H1 (cell line): Measurements from ENCODE around the gene TGM3. TPM values are rescaled to one million over a fixed set of nuclear protein-coding genes. Genes with fewer than 3 reads are reported as not detected.

Experiments
- CTCF ChIA-PET: fragments of 300-600 bp; sonication (Branson Sonifier 250); formaldehyde crosslinking; loops from one replicate; lab custom pipeline; 2021; ENCODE audit not compliant: partially characterized antibody; lab: Charles Lee
- POLR2A ChIA-PET: fragments of 300-600 bp; sonication (Branson Sonifier 250); formaldehyde crosslinking; loops from one replicate; lab custom pipeline; 2021; ENCODE audit warnings: inconsistent platforms; ENCODE audit not compliant: partially characterized antibody; lab: Charles Lee
- DNase-seq, 2 experiments: peaks; one replicate each; pipeline versions ENCODE4 v3.0.0 to v3.0.0-alpha.2; 2010 to 2022; ENCODE audit warnings: low spot score in 2 of 2, low read depth in 1 of 2, mixed read lengths in 1 of 2
- FAIRE-seq: peaks from 2 replicates; lab custom pipeline; 2011; peaks lifted over from hg19 to GRCh38; lab: Jason Lieb, UNC
- H2AFZ ChIP-seq: 2 replicates; pipeline ENCODE4 v1.8.1; 2012; ENCODE audit warnings: low read length, inconsistent platforms
- H2AK5ac ChIP-seq: 2 replicates; pipeline ENCODE4 v1.6.1; 2013; ENCODE audit warnings: low read depth, low read length
- H2BK120ac ChIP-seq: replicated peaks from 2 replicates; pipeline ENCODE3; 2013; ENCODE audit warnings: low read depth, low read length, inconsistent platforms
- H2BK12ac ChIP-seq: 2 replicates; pipeline ENCODE4 v1.6.1; 2013; ENCODE audit warnings: low read depth, low read length
- H2BK15ac ChIP-seq: 2 replicates; pipeline ENCODE4 v1.6.1; 2013; ENCODE audit warnings: low read length
- H2BK20ac ChIP-seq: 2 replicates; pipeline ENCODE4 v1.6.1; 2013; ENCODE audit warnings: low read length
- H2BK5ac ChIP-seq: 2 replicates; pipeline ENCODE4 v1.6.1; 2013; ENCODE audit warnings: low read depth, low read length
- H3K14ac ChIP-seq: 2 replicates; pipeline ENCODE4 v1.6.1; 2013; ENCODE audit warnings: inconsistent platforms; ENCODE audit not compliant: insufficient read length
- H3K18ac ChIP-seq: 2 replicates; pipeline ENCODE4 v1.6.1; 2013; ENCODE audit warnings: low read length; ENCODE audit errors: extremely low read depth
- H3K23ac ChIP-seq: 2 replicates; pipeline ENCODE4 v1.6.1; 2013; ENCODE audit warnings: inconsistent platforms; ENCODE audit not compliant: insufficient read length
- H3K23me2 ChIP-seq: 2 replicates; pipeline ENCODE4 v1.6.1; 2013; ENCODE audit warnings: low read depth, low read length
- H3K27ac ChIP-seq: 2 replicates; pipeline ENCODE4 v1.6.1; 2011; ENCODE audit warnings: low read depth, low read length, inconsistent platforms
- H3K27me3 ChIP-seq, 4 experiments: replicated peaks in 1 of 4; 1 replicate in 1 of 4; 2 replicates in 3 of 4; pipeline versions ENCODE4 v1.6.1 to v1.8.1; 2011 to 2013; ENCODE audit warnings: low read length in 3 of 4, mild to moderate bottlenecking in 3 of 4, inconsistent platforms in 2 of 4, mixed read lengths in 2 of 4, moderate library complexity in 1 of 4; ENCODE audit not compliant: control insufficient read depth in 3 of 4, insufficient read depth in 3 of 4; ENCODE audit errors: extremely low read depth in 1 of 4
- H3K36me3 ChIP-seq, 4 experiments: 2 replicates each; pipeline versions ENCODE4 v1.6.1 to v1.8.1; 2011 to 2013; ENCODE audit warnings: mild to moderate bottlenecking in 4 of 4, low read length in 3 of 4, moderate library complexity in 2 of 4, control low read depth in 1 of 4, inconsistent platforms in 1 of 4; ENCODE audit not compliant: insufficient read depth in 4 of 4, control insufficient read depth in 2 of 4
- H3K4ac ChIP-seq: replicated peaks from 2 replicates; pipeline ENCODE3; 2013; ENCODE audit warnings: low read length, low read depth, mixed read lengths, inconsistent platforms; ENCODE audit not compliant: insufficient read length
- H3K4me1 ChIP-seq, 4 experiments: replicated peaks in 1 of 4; 1 replicate in 1 of 4; 2 replicates in 3 of 4; pipeline versions ENCODE4 v1.6.1 to v1.8.1; 2011 to 2013; ENCODE audit warnings: low read length in 3 of 4, inconsistent platforms in 2 of 4, mixed read lengths in 1 of 4; ENCODE audit not compliant: insufficient read depth in 4 of 4, control insufficient read depth in 3 of 4
- H3K4me2 ChIP-seq, 2 experiments: 2 replicates each; pipeline versions ENCODE4 v1.6.1 to v1.8.1; 2011 to 2013; ENCODE audit warnings: low read depth in 2 of 2, low read length in 2 of 2, control low read depth in 1 of 2, inconsistent platforms in 1 of 2, mild to moderate bottlenecking in 1 of 2; ENCODE audit not compliant: insufficient read depth in 1 of 2
- H3K4me3 ChIP-seq, 4 experiments: fragments of 200-600, 300-600 bp in 1 of 4; sonication (generic), shearing (Covaris generic), sonication (Bioruptor Twin) in 1 of 4; 2 replicates each; pipeline versions ENCODE4 v1.5.1 to v1.8.1; 2011 to 2016; ENCODE audit warnings: low read length in 4 of 4, low read depth in 3 of 4, control low read depth in 2 of 4, inconsistent platforms in 2 of 4, mild to moderate bottlenecking in 2 of 4, mixed read lengths in 1 of 4, moderate library complexity in 1 of 4; ENCODE audit not compliant: insufficient read depth in 2 of 4; ENCODE audit errors: extremely low read depth in 1 of 4
- H3K56ac ChIP-seq: replicated peaks from 2 replicates; pipeline ENCODE3; 2013; ENCODE audit warnings: low read depth, mild to moderate bottlenecking, mixed read lengths, low read length, inconsistent platforms; ENCODE audit not compliant: insufficient read length
- H3K79me1 ChIP-seq: 2 replicates; pipeline ENCODE4 v1.6.1; 2013; ENCODE audit warnings: low read depth, low read length, control low read depth
- H3K79me2 ChIP-seq, 2 experiments: 2 replicates each; pipeline versions ENCODE4 v1.6.1 to v1.8.1; 2012 to 2013; ENCODE audit warnings: low read length in 2 of 2, mild to moderate bottlenecking in 2 of 2, inconsistent platforms in 1 of 2; ENCODE audit not compliant: insufficient read depth in 2 of 2, control insufficient read depth in 1 of 2
- H3K9ac ChIP-seq, 4 experiments: replicated peaks in 1 of 4; 1 replicate in 1 of 4; 2 replicates in 3 of 4; pipeline versions ENCODE4 v1.6.1 to v1.8.1; 2011 to 2013; ENCODE audit warnings: low read depth in 3 of 4, low read length in 3 of 4, control low read depth in 2 of 4, mild to moderate bottlenecking in 2 of 4, moderate library complexity in 2 of 4, inconsistent platforms in 1 of 4; ENCODE audit errors: extremely low read depth in 1 of 4
- H3K9me3 ChIP-seq, 2 experiments: 2 replicates each; pipeline versions ENCODE4 v1.6.1 to v1.8.1; 2012 to 2013; ENCODE audit warnings: mild to moderate bottlenecking in 2 of 2, moderate library complexity in 2 of 2, control low read depth in 1 of 2, inconsistent platforms in 1 of 2, low read depth in 1 of 2, low read length in 1 of 2, mixed read lengths in 1 of 2; ENCODE audit not compliant: insufficient read depth in 2 of 2
- H4K20me1 ChIP-seq, 2 experiments: replicated peaks in 1 of 2; 2 replicates each; pipeline versions ENCODE3 to v1.8.1; 2011 to 2013; ENCODE audit warnings: inconsistent platforms in 2 of 2, low read length in 2 of 2, mild to moderate bottlenecking in 1 of 2; ENCODE audit not compliant: insufficient read depth in 2 of 2, control insufficient read depth in 1 of 2
- H4K5ac ChIP-seq: 2 replicates; pipeline ENCODE4 v1.6.1; 2013; ENCODE audit warnings: low read length, low read depth, mixed read lengths, inconsistent platforms; ENCODE audit not compliant: insufficient read length
- H4K8ac ChIP-seq: 2 replicates; pipeline ENCODE4 v1.8.0; 2013; ENCODE audit warnings: mild to moderate bottlenecking, moderate library complexity, low read length, inconsistent platforms; ENCODE audit not compliant: insufficient read depth; ENCODE audit errors: extremely low read depth
- H4K91ac ChIP-seq: replicated peaks from 2 replicates; pipeline ENCODE3; 2013; ENCODE audit warnings: low read length, mixed read lengths, inconsistent platforms; ENCODE audit not compliant: insufficient read length
- BACH1 ChIP-seq: IDR thresholded peaks from 2 replicates; pipeline ENCODE4 v1.6.1; 2012; ENCODE audit warnings: low read length, improper control_type of control experiment
- BCL11A ChIP-seq, 2 experiments: IDR thresholded peaks; one replicate each; pipeline ENCODE4 v1.6.1; 2011; ENCODE audit warnings: low read depth in 2 of 2, low read length in 2 of 2, mild to moderate bottlenecking in 2 of 2
- CEBPB ChIP-seq: IDR thresholded peaks from 2 replicates; pipeline ENCODE4 v1.6.1; 2012; ENCODE audit warnings: low read depth, low read length
- CTBP2 ChIP-seq: IDR thresholded peaks from 2 replicates; pipeline ENCODE4 v1.7.0; 2011; ENCODE audit warnings: borderline replicate concordance, mild to moderate bottlenecking, moderate library complexity, mixed read lengths, low read length; ENCODE audit not compliant: insufficient read depth, insufficient read length
- EGR1 ChIP-seq: IDR thresholded peaks from 2 replicates; pipeline ENCODE4 v1.6.1; 2011; ENCODE audit warnings: low read depth, low read length, borderline replicate concordance
- EZH2 ChIP-seq: fragments of 200-600 bp; sonication (generic); IDR thresholded peaks from 2 replicates; pipeline ENCODE4 v1.7.1; 2012; ENCODE audit warnings: low read depth, mild to moderate bottlenecking, moderate library complexity, low read length, inconsistent platforms; ENCODE audit not compliant: severe bottlenecking
- KDM5A ChIP-seq: fragments of 200-600 bp; IDR thresholded peaks from 2 replicates; pipeline ENCODE4 v1.7.1; 2012; ENCODE audit warnings: mild to moderate bottlenecking, low read length, inconsistent platforms, mixed read lengths
- RAD21 ChIP-seq, 2 experiments: IDR thresholded peaks in 1 of 2; conservative IDR thresholded peaks in 1 of 2; 2 replicates each; pipeline ENCODE4 v1.6.1; 2011; ENCODE audit warnings: low read depth in 2 of 2, low read length in 2 of 2, improper control_type of control experiment in 1 of 2, inconsistent platforms in 1 of 2, mild to moderate bottlenecking in 1 of 2, moderate library complexity in 1 of 2
- SIX5 ChIP-seq: IDR thresholded peaks from 2 replicates; pipeline ENCODE4 v1.6.1; 2011; ENCODE audit warnings: mild to moderate bottlenecking, low read depth, low read length
- SP2 ChIP-seq: IDR thresholded peaks from 2 replicates; pipeline ENCODE4 v1.6.1; 2012; ENCODE audit warnings: mild to moderate bottlenecking, low read length, inconsistent platforms
- WGBS, 2 experiments: shearing (Covaris generic) in 1 of 2; methylation state at CpG; one replicate each; pipeline versions ENCODE4 v1.1.6 to v1.1.7; 2013 to 2015; ENCODE audit warnings: low lambda C conversion rate in 2 of 2, mixed read lengths in 2 of 2, inconsistent platforms in 1 of 2, low coverage in 1 of 2, missing lambda C conversion rate in 1 of 2; ENCODE audit not compliant: insufficient replicate concordance in 2 of 2, insufficient coverage in 1 of 2, insufficient read length in 1 of 2; ENCODE audit errors: extremely low coverage in 1 of 2, missing lambda C conversion rate in 1 of 2; 5-methylcytosine and 5-hydroxymethylcytosine counted together
- polyA plus RNA-seq, 7 experiments: library from polyadenylated mRNA; depleted of rRNA in 3 of 7; stranded (reverse) in 5 of 7; unstranded in 2 of 7; fragments of >200 nt in 5 of 7; fragments of 200-250 nt in 2 of 7; gene quantifications; 1 replicate in 5 of 7; 2 replicates in 1 of 7; 4 replicates in 1 of 7; pipeline versions ENCODE4 v1.2.1 to v1.2.3, GENCODE V29; 2011 to 2013; ENCODE audit warnings: missing spikeins in 2 of 7, mixed read lengths in 2 of 7
- total RNA-seq: library from RNA; stranded (reverse); fragmentation: NEBNext Ultra II Directional; extraction: Animal tissue kit (Norgen Biotek cat#: 25700); gene quantifications from 2 replicates; pipeline ENCODE4 v1.2.1, GENCODE V29; 2021

The TGM3 gene
- total and polyA plus RNA-seq, 2 of the 8 experiments (the other 6 are each of a cell fraction or from before 2014, with no cell fraction given), result 0.12 TPM; not detected in 1

- Histone ChIP-seq H3K4me3 (no peak overlapping the region), H2BK20ac (no peak overlapping the region), H3K14ac (no peak overlapping the region), H3K36me3 (no peaks in the 10 kb centered on the region), H2AK5ac (no peak overlapping the region), H3K79me1 (no peaks in the 10 kb centered on the region), H4K20me1 (no peaks in the 10 kb centered on the region), H2BK120ac (no peak overlapping the region), H4K8ac (no peak overlapping the region; the same call in 1 of the 2 replicates), H2BK15ac (no peak overlapping the region), H3K27me3 (no peaks in the 10 kb centered on the region), H3K4me2 (no peak overlapping the region), H4K5ac (no peak overlapping the region), H3K9ac (no peak overlapping the region), H2BK12ac (no peak overlapping the region), H3K9me3 (no peaks in the 10 kb centered on the region), H3K4ac (no peak overlapping the region), H3K23me2 (no peaks in the 10 kb centered on the region), H4K91ac (no peak overlapping the region), H3K23ac (no peak overlapping the region), H2AFZ (no peak overlapping the region), H3K27ac (no peak overlapping the region), H3K18ac (no peak overlapping the region; the same call in 1 of the 2 replicates), H3K4me1 (no peaks in the 10 kb centered on the region), H2BK5ac (no peak overlapping the region), H3K56ac (no peak overlapping the region), H3K79me2 (no peaks in the 10 kb centered on the region)
- DNase-seq (no peak), FAIRE-seq (no peak)
- POLR2A ChIA-PET, result no interaction called here
- TF ChIP-seq BACH1 (no peak), CEBPB (no peak), EGR1 (no peak), KDM5A (no peak), CTBP2 (no peak), BCL11A (IDR thresholded peaks at IDR 0.05; ENCODE audit: low read depth in 2 of 2, low read length in 2 of 2) (no peak), SIX5 (no peak), SP2 (no peak), RAD21 (IDR thresholded peaks at IDR 0.05 in 1 of 2, conservative IDR thresholded peaks at IDR 0.05 in 1 of 2; ENCODE audit: low read depth in 2 of 2, low read length in 2 of 2) (no peak), EZH2 (no peak)
- WGBS, 2 experiments, result 87% methylated on average over 6 of the region's 6 CpGs; no CpG with 5 or more reads in 1 of the 2 experiments
- CTCF ChIA-PET, result interaction anchor here (1.1 kb wide), 1 partner anchor 9 kb away, joined by 9 read pairs; no protein-coding TSS in a partner anchor
Observed at GRCh38 chr20:2320813-2321658, 25.2 kb downstream of the TGM3 start.
